ENCODE results near the gene ERP27. TPM values are rescaled to one million over a fixed set of nuclear protein-coding genes. Genes with fewer than 3 reads are reported as not detected.

ERP27 gene
- total and polyA plus RNA-seq, 2 of the 8 experiments (the other 6 are each of a cell fraction or from before 2014, with no cell fraction given), result not detected

DNA sequence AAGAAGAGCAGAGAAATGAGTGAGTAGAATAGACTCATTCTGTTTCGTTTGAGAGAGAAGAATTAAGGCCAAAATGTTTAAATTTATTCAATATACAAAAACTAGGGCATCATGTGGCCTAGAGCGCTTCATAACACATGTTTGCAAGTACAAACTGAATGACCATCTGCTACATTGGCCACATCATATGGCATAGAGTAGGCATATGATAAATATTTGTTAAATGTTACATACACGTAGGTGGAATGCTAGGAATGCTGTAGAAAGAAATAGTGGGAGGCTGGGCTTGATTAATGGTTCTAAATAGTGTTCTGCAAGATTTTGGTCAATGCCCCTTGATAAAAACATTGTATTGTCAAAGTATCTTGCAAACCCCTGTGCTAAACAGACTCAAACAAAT lies 63.5 kb downstream of the ERP27 start:
- Histone ChIP-seq H3K18ac (ENCODE audit: extremely low read depth, low read length) (no peak overlapping the region), H3K9ac (replicated peaks in 1 of 4; ENCODE audit: extremely low read depth in 1 of 4, low read depth in 3 of 4, low read length in 3 of 4) (no peak overlapping the region), H3K4me3 (ENCODE audit: extremely low read depth in 1 of 4, insufficient read depth in 2 of 4, low read depth in 3 of 4, low read length in 4 of 4) (no peak overlapping the region), H4K20me1 (replicated peaks in 1 of 2; ENCODE audit: control insufficient read depth in 1 of 2, insufficient read depth in 2 of 2, low read length in 2 of 2) (no peaks in the 10 kb centered on the region), H2BK20ac (ENCODE audit: low read length) (no peak overlapping the region), H3K4me1 (replicated peaks in 1 of 4; ENCODE audit: control insufficient read depth in 3 of 4, insufficient read depth in 4 of 4, low read length in 3 of 4) (no peaks in the 10 kb centered on the region), H2BK5ac (ENCODE audit: low read depth, low read length) (no peak overlapping the region), H3K27me3 (replicated peaks in 1 of 4; ENCODE audit: control insufficient read depth in 3 of 4, extremely low read depth in 1 of 4, insufficient read depth in 3 of 4, low read length in 3 of 4) (no peaks in the 10 kb centered on the region), H2AFZ (ENCODE audit: low read length) (no peak overlapping the region), H3K27ac (ENCODE audit: low read depth, low read length) (no peak overlapping the region), H2BK12ac (ENCODE audit: low read depth, low read length) (no peak overlapping the region), H2BK120ac (replicated peaks; ENCODE audit: low read depth, low read length) (no peak overlapping the region), H3K4me2 (ENCODE audit: insufficient read depth in 1 of 2, low read depth in 2 of 2, low read length in 2 of 2) (no peak overlapping the region), H4K91ac (replicated peaks; ENCODE audit: insufficient read length, low read length) (no peak overlapping the region), H3K14ac (ENCODE audit: insufficient read length) (no peak overlapping the region), H3K4ac (replicated peaks; ENCODE audit: insufficient read length, low read depth, low read length) (no peak overlapping the region), H4K5ac (ENCODE audit: insufficient read length, low read depth, low read length) (no peak overlapping the region), H2AK5ac (ENCODE audit: low read depth, low read length) (no peak overlapping the region), H3K23me2 (ENCODE audit: low read depth, low read length) (no peaks in the 10 kb centered on the region), H3K79me1 (ENCODE audit: low read depth, low read length) (no peaks in the 10 kb centered on the region), H3K79me2 (ENCODE audit: control insufficient read depth in 1 of 2, insufficient read depth in 2 of 2, low read length in 2 of 2) (no peaks in the 10 kb centered on the region), H3K23ac (ENCODE audit: insufficient read length) (no peak overlapping the region), H4K8ac (ENCODE audit: extremely low read depth, insufficient read depth, low read length) (no peak overlapping the region), H2BK15ac (ENCODE audit: low read length) (no peak overlapping the region), H3K56ac (replicated peaks; ENCODE audit: insufficient read length, low read depth, low read length) (no peak overlapping the region), H3K9me3 (ENCODE audit: insufficient read depth in 2 of 2, low read depth in 1 of 2, low read length in 1 of 2) (no peaks in the 10 kb centered on the region; a peak in 1 of 4 replicates), H3K36me3 (ENCODE audit: control insufficient read depth in 2 of 4, insufficient read depth in 4 of 4, low read length in 3 of 4) (no peaks in the 10 kb centered on the region)
- CTCF ChIA-PET (ENCODE audit: partially characterized antibody), result no interaction called here
- TF ChIP-seq FOSL1 (IDR thresholded peaks at IDR 0.05; ENCODE audit: insufficient read depth, low read depth, low read length) (no peak), ATF3 (IDR thresholded peaks at IDR 0.05; ENCODE audit: insufficient read depth, low read depth, low read length) (no peak), CBX8 (IDR thresholded peaks at IDR 0.05; ENCODE audit: borderline replicate concordance, low read depth, low read length) (no peak), RNF2 (IDR thresholded peaks at IDR 0.05; ENCODE audit: borderline replicate concordance, low read depth, low read length, missing control alignments, poor library complexity, severe bottlenecking) (no peak)
- WGBS, 2 experiments (ENCODE audit: extremely low coverage in 1 of 2, insufficient coverage in 1 of 2, insufficient read length in 1 of 2, insufficient replicate concordance in 2 of 2, low coverage in 1 of 2, low lambda C conversion rate in 2 of 2, missing lambda C conversion rate in 1 of 2), result 79% methylated on average over 3 of the region's 3 CpGs; no CpG with 5 or more reads in 1 of the 2 experiments
- POLR2A ChIA-PET (ENCODE audit: partially characterized antibody), result no interaction called here
- no peak for FAIRE-seq
- DNase-seq (ENCODE audit: low read depth in 1 of 2, low spot score in 2 of 2), result no peak

Measured in H1 (cell line).